GM21526 (cell line): ENCODE results near the gene HMGCS1.
"Not testable (repeated sequence)": the region's sequence is repeated elsewhere in the genome, so short reads cannot be mapped to it uniquely, and the experiment has no call there.

Experiments used
- ATAC-seq: cut with Tn5 transposase; IDR thresholded peaks from one replicate; pipeline ENCODE4 v1.9.1; 2021; ENCODE audit warnings: moderate library complexity; ENCODE audit not compliant: unreplicated experiment, low FRiP score

Gene HMGCS1

DNA sequence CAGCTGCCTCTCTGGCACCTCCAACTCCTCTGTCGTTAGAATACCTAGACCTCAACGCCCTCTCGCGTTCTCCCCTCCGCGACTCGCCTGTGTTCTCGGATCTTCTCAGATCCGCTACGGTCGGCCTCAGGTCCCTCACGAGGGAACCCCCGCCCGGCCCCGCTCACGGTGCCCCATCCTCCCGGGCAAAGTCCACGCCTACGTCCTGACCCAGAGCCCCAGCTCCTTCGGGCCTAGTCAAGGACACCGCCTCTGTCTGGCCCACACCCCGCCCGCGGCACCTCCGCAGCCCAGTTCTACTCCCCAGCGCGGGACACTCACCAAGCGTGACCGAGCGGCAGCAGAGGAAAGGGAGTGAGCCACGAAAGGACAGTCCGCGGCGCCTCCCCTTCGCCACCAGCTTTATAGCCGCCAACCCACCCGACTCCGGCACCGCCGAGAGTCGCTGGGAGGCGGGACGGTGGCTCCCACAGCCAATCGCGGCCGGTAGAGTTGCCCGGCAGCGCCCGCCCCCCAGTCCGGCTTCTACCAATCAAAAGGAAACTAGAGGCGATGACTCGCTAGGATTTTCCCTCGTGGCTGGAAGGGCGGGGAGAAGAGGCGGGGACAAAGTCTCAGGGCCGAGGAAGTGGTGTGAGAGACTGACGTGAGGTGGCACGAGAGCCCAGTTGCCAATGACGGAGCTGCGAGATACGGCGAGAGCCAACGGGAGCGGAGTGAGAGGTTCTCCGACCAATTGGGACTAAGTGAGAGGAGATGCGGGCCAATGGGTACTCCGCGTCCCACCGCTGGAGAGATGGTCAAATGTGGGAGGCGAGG lies at the start of gene HMGCS1:
Gene HMGCS1, minus strand, starts transcription at position 378 of the 819 bp plus-strand sequence. CDS start 14,447 bp downstream, outside the sequence.
- peak; percentile 95 for ATAC-seq

GRCh38 chr5:43358726-43359125 lies 45.5 kb upstream of the HMGCS1 start:
- no peak for ATAC-seq

- no peak for ATAC-seq
These were observed 45.1 kb upstream of the HMGCS1 start for GRCh38 chr5:43358301-43358700.

DNA sequence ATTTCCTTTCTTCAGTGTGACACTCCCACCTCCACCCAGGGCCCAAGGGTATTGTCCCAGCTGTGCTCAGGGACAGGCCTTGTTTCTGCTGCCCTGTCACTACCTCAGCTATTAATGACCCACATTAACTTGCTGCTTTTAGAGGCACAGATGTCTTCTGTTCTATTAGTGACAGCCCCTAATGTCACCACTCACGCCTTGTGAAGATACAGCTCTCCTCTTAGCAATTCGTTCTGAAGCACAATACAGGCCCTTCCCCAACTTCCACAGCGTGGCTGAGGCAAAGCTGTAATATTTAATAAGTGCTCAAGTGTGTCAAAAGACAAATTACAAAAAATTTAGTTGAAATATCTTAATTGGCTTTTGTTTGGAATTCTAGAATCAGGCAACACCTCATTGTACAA lies 44.7 kb upstream of the HMGCS1 start:
- ATAC-seq: no peak

DNA sequence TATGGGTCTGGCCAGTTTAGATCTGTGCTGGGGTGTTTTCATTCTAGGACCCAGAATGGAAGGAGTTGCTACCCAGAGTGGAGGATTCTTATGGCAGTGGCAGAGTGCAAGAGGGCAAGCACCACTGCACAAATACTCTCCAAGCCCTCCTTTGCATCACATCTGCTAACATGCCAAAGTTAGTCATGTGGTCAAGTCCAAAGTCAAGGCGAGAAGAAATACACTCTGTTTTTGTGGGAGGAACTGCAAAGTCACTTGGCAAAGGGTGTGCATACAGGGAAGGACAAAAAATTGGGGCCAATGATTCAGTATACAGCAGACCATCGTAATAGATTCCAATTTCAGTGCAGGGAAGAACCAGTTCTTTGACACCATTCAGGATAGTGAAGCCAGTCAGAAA lies 43.9 kb upstream of the HMGCS1 start:
- ATAC-seq: no peak

- no peak for ATAC-seq
These were observed 41.6 kb upstream of the HMGCS1 start for GRCh38 chr5:43354774-43355173.

GRCh38 chr5:43353668-43354067 lies 40.5 kb upstream of the HMGCS1 start:
- no peak for ATAC-seq

DNA sequence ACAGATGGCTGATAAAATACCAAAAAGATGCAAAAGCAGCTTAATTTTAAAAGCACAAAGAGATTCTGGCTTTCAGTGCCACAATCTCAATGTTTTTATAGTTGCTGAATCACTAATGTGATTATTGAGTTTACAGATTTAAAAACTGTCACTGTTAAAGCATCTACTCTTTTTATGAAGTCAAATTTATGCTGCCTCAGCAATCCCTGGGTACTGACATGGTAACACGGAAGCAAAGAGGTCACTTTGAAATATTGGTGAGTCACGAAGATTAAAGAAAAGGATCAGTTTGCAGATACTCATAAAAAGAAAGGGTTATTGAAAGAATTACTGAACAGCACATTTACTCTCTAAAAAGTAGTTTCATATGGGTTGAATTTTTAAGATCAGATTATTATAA lies 39.7 kb upstream of the HMGCS1 start:
- no peak for ATAC-seq

DNA sequence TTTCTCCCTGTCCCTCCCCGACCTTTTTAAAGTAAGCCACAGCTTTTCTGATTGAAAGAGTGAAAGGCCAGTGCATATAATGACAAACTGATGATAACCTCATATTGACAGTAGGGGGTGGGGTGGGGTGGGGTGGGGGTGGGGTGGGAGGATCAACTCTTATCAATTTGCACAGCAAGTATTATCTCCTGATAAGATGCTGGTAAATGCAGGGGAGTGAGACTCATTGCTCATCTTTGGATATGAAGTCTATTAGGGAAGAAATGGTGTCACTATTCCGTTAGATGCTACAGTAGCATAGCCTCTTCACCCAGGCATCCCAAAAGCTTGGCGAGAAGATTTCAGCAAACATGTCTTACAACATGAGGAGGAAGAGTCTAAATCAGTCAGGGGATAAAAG lies 38.9 kb upstream of the HMGCS1 start:
- no peak for ATAC-seq

GRCh38 chr5:43348861-43349363 lies 35.7 kb upstream of the HMGCS1 start:
- ATAC-seq: no peak

DNA sequence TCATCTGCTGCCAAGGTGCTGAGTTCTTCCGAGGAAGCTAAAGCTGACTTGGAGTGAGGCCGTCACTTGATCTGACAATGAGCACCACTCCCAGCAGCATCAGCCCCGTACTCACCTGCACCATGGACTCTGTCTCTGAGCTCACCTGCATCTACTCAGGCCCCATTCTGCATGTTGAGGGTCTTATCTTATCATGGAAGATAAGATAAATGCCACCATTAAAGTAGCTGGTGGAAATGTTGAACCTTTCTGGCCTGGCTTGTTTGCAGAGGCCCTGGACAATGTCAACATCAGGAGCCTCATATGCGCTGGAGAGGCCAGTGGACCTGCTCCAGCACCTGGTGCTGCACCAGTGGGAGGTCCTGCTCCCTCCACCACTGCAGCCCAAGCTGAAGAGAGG lies 35.0 kb upstream of the HMGCS1 start:
- no peak for ATAC-seq

DNA sequence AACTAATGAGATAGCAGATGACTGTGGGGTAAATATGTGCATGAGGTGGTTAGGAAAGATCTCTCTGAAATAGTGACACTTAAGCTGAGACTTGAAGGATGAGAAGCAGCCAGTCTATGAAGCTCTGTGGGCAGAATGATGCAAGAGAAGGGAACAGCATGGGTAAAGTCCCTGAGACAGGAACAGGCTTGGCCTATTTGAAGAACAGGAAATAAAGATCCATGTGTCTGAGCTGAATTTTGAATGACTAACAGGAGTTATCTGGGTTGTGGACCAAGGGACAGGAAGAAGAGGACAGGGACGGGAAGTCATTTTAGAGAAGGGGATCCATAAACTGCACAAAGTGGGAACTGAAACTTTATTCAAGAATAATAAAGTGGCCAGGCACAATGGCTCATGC lies 25.6 kb upstream of the HMGCS1 start:
- no peak for ATAC-seq

- no peak for ATAC-seq
These were observed 22.9 kb upstream of the HMGCS1 start for GRCh38 chr5:43336159-43336558.

DNA sequence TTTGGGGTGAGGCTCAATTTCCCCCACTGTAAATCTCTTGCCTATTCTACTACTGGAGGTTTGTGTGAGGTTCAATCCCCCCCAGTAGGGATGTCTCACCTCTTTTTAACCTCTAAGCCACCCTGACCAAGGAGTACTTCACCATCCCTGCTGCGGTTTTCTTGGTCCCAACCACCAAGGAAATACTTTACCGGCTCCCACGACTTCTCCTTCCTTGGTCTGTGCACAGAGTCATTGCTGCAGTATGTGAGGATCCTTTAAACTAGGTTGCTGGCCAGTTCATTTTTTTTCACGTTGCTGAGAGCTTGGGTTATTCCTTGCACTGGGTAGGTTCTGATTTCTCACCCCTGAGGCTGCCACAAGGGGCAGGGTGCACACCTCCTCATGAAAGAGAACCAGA lies 22.5 kb upstream of the HMGCS1 start:
- no peak for ATAC-seq

- ATAC-seq: no peak
These were observed 19.2 kb upstream of the HMGCS1 start for GRCh38 chr5:43332401-43332800.

DNA sequence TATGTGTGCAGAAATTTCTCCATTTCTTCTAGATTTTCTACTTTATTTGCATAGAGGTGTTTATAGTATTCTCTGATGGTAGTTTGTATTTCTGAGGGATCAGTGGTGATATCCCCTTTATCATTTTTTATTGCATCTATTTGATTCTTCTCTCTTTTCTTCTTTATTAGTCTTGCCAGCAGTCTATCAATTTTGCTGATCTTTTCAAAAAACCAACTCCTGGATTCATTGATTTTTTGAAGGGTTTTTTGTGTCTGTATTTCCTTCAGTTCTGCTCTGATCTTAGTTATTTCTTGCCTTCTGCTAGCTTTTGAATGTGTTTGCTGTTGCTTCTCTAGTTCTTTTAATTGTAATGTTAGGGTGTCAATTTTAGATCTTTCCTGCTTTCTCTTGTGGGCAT lies 12.4 kb upstream of the HMGCS1 start:
- not testable (repeated sequence) for ATAC-seq

DNA sequence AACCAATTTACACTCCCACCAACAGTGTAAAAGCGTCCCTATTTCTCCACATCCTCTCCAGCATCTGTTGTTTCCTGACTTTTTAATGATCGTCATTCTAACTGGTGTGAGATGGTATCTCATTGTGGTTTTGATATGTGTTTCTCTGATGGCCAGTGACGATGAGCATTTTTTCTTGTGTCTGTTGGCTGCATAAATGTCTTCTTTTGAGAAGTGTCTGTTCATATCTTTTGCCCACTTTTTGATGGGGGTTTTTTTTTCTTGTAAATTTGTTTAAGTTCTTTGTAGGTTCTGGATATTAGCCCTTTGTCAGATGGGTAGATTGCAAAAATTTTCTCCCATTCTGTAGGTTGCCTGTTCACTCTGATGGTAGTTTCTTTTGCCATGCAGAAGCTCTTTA lies 10.3 kb upstream of the HMGCS1 start:
- not testable (repeated sequence) for ATAC-seq

GRCh38 chr5:43320846-43321245 lies 7.6 kb upstream of the HMGCS1 start:
- no peak for ATAC-seq

- ATAC-seq: no peak
These were observed 3.2 kb upstream of the HMGCS1 start for GRCh38 chr5:43316421-43316820.

DNA sequence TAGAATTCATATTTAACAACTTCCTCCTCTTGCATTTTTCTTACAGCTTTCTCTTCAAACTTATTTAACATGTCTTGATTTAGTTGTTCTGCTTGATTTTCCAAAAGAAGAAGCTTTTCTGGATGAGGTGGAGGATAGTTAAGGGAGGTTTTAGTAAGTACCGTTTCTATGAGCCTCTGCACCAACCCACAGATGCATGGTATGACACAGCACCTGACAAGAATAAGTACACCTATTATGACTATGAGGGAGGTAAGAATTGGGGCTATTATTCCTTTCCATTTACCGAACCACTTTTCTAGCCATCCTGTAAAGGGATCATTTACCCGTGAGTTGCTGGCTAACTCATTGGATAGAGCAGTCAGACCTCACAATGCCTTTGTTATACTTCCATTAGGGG lies 2.5 kb upstream of the HMGCS1 start:
- no peak for ATAC-seq

DNA sequence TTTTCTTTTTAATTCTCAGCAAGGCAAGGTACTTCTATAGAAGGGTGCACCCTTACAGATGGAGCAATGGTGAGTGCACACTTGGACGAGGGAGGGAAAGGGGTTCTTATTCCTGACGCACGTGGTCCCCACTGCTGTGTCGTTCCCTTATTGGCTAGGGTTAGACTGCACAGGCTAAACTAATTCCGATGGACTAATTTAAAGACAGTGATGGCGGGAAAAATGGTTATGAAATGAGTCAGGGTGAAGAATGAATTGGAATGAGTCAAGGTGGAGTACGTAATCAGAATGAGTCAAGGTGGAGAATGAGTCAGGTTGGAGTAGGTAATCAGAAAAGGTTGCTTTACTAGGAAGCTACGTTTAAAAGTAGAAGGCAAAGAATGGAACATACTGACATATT lies 2.1 kb upstream of the HMGCS1 start:
- ATAC-seq: no peak

DNA sequence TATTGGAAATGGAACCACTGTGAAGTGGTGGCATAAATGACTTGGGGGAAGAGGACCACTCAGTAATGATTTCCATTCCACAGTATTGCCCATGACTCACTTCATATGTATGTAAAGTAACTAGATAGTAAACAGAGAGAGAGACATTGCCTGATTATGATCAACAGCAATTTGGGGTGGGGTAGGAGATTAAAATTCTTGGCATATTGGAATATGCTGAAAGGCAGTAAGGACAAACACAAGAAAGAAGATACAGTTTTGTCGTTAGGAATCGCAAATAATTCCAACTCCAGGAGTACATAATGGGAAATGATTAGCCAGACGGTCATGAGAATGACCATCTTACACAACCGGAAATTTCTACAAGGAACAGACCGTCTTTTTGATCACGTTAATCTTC lies 1.5 kb upstream of the HMGCS1 start:
- no peak for ATAC-seq
